Measurements from ENCODE around the gene SFT2D2.

The SFT2D2 gene

DNA sequence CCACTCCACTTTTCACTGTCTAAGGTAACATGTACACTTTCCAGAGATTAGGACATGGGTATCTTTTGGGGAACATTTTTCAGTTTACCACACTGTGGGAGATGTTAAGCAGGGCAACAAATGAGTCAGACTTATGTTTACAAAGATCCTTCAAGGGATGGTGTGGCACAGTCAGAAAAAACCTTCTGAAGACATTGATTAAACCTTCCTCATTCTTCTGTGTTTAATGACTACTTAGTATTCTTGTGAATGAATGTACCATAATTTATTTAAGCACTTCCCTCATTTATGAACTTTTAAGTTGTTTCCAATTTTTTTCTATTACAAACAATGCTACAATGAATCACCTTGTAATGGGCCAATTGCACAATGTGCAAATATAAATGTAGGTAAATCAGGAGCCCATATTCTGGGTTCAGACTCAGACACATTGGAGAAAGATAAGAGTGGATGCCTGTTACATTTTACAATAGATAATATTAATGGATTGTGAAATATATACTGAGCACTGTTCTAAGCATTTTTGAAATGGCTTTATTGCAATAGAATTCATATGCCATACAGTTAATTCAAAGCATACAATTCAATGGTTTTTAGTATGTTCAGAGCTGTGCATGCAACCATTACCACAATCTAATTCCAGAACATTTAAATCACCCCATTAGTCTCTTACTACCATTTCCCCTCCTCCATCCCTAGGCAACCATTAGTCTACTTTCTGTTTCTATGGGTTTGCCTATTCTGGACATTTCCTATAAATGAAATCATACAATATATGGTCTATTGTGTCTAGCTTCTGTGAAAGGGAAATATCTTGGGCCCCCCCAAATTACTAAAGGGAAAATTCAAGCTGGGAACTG is 1.9 kb upstream of the SFT2D2 start:
- no peak for FAIRE-seq

DNA sequence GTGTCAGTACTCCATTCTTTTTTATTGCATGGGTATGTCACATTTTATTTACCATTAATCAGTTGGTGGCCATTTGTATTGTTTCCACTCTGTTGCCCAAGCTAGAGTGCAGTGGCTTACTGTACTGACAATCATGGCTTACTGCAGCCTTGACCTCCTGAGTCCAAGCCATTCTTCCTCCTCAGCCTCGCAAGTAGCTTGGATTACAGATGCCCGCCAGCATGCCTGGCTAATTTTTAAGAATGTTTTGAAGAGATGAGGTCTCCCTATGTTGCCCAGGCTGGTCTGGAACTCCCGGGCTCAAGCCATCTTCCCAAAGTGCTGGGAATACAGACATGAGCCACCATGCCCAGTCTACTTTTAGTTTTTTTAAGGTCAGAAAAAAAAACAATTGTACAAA is 813 bp upstream of the SFT2D2 start:
- no peak for FAIRE-seq

DNA sequence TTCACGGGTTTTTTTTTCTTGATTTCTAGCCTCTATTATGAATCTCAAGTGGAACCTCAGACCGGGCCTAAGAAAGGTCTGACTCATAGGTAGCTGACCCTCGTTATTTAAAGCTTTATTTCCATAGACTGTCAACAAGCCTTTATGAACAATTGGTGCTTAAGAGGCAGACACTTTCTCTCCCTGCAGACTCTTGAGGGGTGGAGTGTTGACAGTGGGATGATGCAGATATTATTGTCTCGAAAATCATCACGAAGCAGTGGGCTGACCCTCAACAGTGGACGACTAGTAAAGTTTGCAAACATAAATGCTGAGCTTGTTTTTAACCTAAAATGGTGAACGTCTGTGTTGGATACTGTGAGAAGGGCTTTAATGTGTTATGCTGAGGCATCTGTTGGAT is 1.8 kb downstream of the SFT2D2 start:
- FAIRE-seq = no peak

DNA sequence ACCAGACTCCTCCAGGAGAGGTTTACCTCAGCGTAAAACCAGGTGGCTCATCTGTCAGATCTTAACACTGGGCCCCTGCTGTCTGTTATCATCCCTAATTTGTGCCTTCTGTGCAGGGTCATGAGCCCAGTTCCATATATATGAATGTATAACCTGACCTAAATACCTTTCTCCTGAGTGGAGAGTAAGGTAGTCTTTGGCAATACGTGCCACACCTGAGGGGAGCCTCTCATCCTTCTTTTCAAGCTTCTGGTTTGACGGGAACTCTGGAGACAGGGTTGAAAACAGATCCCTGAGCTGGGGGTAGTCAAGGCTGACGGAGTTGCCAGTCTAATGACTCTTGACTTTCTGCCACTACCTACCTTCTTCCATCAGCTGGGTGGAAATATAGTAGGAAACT is 4.1 kb downstream of the SFT2D2 start:
- no peak for FAIRE-seq

DNA sequence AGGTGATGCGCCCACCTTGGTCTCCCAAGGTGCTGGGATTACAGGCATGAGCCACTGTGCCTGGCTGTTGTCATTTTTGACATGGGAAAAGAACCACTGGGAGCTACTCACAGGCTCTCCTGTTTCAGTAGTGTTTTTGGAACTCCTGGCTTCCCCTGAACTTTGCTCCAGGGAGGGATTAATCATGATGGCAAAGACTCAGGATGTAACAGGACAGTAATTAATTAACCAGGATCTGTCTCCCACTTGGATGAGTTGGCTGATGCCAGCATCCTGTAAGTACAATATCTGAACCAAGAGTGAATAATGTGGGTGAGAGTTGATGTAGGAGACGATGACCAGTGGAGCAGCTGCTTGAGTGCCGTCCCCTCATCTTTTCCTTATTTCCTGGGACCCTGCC is 4.9 kb downstream of the SFT2D2 start:
- no peak for FAIRE-seq

DNA sequence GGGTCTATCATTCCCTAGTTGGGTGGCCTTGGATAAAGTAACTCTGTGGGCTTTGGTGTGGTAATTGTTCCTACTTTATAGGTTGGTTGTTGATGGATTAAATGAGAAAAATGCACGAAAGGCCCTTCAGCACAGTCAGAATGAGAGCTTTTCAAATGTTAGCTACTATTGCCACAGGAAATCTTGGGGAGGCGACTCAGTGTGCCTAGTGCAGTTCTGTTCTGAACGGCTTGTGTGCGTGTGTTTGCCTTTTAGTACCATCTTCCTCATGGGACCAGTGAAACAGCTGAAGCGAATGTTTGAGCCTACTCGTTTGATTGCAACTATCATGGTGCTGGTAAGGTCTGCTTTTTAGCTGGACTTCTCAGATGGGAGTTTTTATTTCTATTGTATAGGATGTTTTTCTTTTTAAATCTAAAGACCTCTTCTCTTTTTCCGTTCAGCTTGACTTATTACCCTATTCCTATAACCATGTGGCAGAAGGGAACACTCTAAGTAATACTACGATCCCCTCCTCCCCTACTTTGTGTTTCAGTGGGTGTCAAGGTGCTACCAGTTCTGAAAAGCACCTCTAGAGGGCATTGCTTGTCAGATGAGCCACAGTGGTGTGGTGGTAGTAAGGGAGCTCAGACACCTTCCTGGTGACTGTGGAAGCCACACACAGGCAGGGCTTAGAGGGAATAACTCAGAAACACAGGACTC is 9.2 kb downstream of the SFT2D2 start:
- no peak for FAIRE-seq

DNA sequence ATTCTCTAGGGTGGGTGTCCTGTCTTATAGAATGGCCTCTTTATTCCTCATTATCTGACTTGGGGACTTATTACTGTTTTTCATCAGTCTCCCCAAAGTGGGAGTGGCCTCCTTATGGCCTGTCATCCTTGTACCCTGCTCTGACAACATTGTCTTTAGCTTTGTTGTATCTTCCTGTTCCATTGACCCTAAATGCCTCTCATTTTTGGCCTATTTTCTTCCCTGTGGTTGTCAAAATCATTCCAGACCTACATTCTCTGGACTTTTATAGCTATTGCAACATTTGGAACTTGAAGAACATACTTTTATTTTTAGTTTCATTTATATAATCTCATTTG is 9.7 kb downstream of the SFT2D2 start:
- no peak for FAIRE-seq

DNA sequence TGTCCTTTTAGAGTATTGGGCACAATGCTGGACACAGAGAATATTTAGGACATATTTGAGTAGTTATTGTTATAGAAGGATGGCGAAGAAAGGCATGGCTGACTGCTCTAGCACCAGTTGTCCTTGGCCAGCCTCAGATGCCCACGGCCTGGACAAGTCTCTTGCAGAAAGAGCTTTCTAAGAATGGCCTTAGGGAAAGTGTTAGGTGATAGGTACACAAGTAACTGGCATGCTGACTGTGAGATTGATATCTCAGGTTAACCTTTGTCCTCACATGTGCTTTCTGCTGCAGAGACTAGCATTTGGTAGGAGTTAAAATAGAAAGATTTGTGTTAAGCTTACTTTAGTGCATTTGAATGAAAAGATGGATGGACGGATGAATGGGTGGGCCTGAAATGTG is 10.1 kb downstream of the SFT2D2 start:
- no peak for FAIRE-seq

DNA sequence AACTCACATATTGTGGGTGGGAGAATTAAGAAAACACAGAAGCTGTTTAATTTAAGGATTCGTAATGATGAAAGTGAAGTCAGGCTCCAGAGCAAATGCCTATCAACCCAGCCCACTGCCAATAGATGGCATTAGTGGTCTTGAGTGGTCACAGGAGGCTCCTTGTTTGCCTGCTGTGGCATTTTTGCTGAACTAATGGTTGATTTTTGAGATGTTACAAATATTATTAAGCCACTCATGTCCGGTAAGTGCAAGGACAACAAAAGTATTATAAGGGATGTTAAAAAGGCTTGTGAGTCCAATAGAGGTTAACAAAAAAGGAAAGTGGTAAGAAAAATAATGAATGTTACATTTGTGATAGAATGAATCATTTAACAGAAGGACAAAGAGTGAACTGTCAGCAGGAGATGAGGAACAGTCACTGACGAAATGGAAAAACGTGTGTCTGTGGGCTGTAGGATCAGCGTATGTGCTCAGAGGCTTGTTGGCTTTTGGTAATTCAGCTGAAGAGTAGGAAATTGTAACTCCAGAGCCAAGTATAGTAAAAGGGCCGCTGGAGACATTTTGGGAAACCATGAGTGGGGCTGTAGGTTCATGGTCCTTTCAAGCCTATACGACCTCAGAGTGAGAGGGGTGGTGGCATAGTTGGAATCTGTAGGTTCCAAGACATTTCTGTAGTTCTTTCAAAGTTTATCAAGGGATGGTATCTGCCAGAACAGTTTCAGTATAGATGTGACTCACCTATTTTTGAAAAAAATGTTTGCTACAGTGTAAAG is 11.2 kb downstream of the SFT2D2 start:
- FAIRE-seq = no peak

DNA sequence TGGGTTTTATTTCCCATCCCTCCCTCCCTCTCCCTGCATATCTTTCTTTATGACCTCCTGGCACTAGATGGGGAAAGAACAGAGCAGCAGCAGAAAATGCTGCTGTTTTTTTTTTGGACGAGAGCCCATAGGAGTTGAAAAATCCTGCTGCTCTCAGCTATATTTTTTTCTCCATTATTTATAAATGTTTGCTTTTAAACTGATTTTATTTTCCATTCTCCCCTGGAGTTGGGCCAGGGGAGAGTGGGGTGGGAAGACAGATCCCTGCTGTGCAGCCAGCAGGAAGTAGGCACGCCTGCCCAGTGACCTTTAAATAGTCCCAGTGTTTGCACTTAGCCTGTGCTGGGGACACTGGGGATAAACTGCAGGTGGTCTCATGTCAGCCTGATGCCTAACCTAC is 17.4 kb downstream of the SFT2D2 start:
- no peak for FAIRE-seq

DNA sequence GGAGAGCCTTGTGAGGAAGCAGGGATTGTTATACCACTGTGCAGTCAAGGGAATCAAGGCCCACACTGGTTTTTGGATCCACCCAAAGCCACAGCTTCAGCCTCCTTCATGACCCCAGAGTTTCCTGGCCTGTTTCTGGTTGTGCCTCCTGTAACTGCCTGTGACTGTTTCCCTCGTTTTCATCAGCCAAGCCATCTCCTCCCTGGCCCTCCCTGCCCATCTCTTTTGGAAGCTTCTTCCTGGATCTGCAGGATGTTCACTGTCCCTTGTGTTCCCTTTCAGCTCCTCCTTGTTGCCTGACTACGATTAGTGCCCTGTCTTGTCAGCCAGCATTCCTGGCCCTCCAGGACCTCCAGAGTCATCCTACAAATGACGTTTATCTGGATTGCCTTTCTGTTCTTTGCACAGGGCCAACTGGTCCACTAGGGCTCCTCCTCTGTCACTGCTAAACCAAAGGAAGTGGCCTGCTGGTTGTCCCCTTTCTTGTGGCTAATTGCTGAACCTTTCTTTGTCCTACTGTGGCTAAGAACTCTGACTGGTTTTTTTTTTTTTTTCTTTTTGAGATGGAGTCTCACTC is 17.9 kb downstream of the SFT2D2 start:
- no peak for FAIRE-seq

DNA sequence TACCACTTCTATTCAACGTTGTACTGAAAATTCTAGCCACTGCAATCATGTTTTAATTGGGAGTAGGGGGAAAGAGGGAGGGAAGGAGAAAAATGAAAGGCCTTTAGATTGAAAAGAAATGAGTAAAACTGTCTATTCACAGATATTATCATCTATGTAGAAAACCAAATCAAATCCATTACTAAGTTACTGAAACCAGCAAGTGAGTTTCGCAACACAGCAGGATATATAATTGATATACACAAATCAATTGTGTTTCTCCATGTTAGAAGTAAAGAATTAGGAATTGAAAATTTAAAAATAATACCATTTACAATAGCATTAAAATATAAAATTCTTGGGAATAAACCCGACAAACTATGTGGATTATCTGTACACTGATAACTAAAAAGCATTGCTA is 19.2 kb downstream of the SFT2D2 start:
- FAIRE-seq = peak; percentile 63

DNA sequence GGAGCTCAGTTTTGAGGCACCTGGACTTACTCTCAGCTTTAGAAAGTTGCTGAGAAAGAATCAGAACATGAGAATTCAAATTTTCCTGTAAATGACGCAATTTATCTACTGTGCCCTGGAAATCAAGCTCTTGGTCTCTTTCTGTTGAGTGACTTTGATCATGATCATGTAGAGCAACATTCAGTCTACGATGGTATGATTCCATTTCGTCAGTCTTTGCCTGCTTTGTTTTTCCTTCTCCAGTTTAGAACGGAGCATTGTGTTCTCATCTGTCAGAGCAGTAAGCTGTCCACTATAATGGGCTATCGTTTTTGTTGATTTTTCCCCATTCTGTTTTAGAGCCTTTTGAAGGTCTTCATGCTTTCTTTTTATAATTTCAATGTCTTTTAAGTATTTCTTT is 20.7 kb downstream of the SFT2D2 start:
- FAIRE-seq = no peak

DNA sequence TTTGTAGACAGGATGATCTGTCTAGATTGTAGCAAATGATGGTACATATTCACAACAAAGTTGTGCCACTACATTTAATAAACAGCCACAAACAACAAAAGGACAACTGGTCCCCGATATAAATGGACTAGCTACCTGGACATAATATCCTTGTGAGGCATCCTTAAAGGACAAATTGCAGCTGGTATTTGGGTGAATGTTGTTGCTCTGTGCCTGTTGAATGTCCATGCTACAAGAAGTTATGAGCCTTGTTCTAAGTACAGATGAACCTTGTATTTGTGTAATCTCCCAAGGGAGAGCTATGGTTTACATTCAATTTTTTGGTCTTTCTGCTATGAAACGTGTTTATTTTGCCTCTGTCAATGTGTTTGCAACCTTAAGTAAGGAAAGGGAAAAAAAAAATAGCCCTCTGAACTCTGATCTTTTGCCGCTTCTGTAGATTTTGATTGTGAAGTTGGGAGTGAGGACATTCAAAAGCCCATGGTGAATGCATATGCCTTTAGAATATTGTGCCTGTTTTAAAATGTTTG is 26.5 kb downstream of the SFT2D2 start:
- FAIRE-seq = no peak

DNA sequence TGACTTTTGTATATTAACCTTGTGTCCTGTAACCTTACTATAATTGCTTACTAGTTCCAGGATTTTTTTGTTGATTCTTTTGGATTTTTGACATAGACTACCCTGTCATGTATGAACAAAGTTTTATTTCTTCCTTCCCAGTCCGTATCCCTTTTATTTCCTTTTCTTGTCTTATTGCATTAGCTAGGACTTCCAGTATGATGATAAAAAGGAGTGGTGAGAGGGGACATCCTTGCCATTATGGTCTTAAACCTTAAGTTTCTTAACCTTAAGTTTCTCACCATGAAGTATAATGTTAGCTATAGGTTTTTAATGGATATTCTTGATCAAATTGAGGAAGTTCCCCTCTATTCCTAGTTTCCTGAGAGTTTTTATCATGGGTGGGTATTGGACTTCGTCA is 30.4 kb downstream of the SFT2D2 start:
- no peak for FAIRE-seq

DNA sequence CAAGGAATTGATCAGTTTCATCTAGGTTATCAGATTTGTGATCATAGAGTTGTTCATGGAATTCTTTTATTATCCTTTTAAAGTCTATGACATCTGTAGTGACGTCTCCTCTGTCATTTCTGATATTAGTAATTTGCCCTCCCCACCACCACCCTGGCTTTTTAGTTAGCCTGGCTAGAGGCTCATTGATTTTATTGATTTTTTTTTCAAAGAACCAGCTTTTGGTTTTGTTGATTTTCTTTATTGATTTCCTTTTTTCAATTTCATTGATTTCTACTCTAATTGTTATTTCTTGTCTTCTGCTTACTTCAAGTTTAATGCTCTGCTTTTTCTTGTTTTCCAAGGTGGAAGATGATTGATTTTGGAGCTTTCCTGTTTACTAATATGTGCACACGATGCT is 31.6 kb downstream of the SFT2D2 start:
- no peak for FAIRE-seq

DNA sequence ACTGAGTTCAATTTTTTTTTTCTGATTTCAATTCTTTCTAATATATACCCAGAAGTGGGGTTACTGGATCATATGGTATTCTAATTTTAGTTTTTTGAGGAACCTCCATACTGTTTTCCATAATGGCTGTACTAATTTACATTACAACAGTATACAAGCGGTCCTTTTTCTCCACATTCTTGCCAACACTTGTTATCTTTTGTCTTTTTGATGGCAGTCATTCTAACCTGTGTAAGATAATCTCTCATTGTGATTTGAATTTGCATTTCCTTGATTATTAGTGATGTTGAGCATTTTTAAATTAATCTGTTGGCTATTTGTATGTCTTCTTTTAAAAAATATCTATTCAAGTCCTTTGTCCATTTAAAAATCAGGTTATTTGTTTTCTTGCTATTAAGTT is 33.8 kb downstream of the SFT2D2 start:
- FAIRE-seq = no peak

DNA sequence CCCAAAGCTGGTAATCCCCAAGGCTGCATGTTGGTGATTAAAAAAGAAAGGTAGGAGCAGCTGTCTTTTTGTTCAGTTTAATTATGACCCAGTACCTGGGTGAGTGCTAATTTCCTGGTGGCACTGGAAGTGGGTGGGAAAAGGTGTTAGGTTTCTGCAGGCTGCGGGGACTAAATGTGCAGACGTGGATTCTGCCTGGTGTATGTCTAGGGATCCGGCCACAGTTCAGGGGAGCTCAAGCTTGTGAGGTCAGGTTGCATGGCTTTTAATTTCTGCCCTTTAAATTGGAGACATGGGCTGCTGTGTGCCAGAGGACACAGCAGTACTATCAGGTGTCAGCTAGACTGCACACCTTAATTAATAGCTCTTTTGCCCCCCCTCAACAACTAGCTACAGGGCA is 34.6 kb downstream of the SFT2D2 start:
- no peak for FAIRE-seq

DNA sequence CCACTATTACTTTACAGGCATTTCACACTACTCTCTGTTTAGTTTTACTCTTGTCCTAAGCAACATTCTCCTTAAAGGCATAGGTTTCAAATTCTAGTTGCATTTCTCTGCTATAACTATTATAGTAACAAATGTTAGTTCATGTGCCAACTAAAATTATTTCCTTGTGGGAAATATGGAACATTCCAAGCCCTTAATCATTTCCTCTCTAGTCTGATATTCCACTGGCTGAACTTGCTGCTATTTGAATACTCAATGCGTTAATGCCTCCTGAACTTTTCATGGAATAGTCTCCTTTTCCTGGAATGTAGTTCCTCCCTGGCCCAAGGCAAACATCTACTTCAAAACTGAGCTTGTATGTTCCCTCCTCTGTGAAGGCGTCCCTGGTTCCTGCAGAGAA is 35.6 kb downstream of the SFT2D2 start:
- no peak for FAIRE-seq

DNA sequence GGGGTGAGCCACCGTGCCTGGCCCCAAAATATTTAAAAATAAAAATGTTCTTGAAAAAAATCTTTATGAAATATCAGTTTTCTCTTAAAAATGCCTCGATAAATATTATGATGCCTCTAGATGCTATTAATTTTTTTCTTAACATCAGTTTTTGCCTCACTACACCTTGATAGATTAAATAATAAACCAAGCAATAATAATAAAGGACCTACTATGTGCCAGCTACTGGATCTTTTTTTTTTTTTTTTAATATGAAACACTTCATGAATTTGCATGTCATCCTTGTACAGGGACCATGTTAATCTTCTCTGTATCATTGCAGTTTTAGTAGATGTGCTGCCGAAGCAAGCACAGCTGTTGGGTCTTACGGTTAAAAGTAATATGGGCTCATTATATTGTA is 37.3 kb downstream of the SFT2D2 start:
- no peak for FAIRE-seq

DNA sequence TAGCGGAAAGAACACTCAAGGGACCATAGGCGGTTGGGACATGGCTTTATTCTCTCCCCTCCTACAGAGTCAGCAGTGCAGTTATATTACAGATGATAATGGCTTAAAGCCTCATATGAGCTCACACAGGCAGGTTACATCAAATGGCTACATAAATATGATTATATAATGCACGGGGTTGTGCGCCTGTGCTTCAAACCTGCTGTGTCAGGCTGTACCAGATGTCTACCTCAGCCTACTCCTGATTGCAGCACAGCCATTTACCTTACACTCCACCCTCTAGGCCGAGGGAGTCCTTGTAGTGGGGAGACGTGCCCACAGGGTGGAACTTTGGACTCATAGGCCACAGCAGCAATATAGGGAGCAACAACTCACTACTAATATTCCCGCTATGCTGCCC is 38.5 kb downstream of the SFT2D2 start:
- no peak for FAIRE-seq

DNA sequence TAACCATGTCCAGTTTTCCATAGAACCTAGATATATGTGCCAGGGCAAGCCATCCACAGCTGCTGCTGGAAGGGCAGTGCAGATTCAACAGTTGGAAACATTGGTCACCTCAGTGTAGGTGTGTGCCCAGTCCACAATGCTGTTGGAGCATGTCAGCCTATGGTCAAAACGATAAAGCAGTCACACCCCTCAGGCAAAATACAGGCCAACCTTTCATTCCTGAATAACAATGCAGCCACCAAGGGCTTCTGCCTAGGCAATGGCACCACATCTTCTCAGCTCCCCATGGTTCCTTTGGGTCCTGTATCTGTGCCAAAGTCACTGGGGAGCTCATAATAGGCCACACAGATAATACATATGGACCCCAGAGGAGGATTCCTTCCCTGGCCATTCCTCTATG is 39.8 kb downstream of the SFT2D2 start:
- no peak for FAIRE-seq

DNA sequence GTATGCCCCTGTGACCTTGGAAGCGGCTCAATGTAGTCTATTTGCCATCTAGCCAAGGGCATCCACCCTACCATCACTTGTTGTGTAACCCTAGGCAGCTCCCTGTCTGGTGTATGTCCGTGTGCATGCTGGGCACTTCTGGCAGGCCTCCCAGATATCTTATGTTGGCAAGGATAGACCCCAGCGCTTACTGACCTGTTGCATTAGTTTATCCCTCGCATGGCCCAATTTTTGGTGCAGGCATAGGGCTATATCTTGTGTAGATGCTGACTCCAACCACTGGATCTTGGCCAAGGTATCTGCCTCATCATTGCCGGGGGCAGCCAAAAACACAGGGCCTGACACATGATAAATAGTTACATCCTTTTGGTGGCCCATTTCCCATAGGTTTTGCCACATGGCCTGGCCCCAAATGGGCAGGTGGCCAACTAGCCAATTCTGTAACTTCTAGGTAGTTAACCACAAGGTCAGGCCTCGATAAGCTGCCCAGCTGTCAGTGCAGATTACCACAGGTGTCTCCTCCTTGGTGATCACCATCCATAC is 40.9 kb downstream of the SFT2D2 start:
- no peak for FAIRE-seq
